K562 (cell line): Measurements from ENCODE around the gene ROBO2. TPM values are rescaled to one million over a fixed set of nuclear protein-coding genes. Genes with fewer than 3 reads are reported as not detected.
A peak's percentile ranks its signal among the peaks of the same experiment; 100 is the strongest.

Experiments used
- ARID1B ChIP-seq: fragments of 450-650 bp; IDR thresholded peaks from 2 replicates; pipeline ENCODE4 v1.6.1; 2016; ENCODE audit warnings: antibody characterized with exemption, mild to moderate bottlenecking, inconsistent platforms
- ATF1 ChIP-seq, 2 experiments: fragments of 450-650 bp in 1 of 2; IDR thresholded peaks; 2 replicates each; pipeline ENCODE4 v1.6.1; 2016; ENCODE audit warnings: missing compliant biosample characterization in 1 of 2, missing genetic modification characterization in 1 of 2
- ATF3 ChIP-seq, 2 experiments: fragments of 450-650 bp in 1 of 2; sonication (generic) in 1 of 2; formaldehyde crosslinking in 1 of 2; IDR thresholded peaks in 1 of 2; conservative IDR thresholded peaks in 1 of 2; 2 replicates each; pipeline versions ENCODE4 v1.6.1 to v1.8.1; 2016 to 2023; ENCODE audit warnings: mild to moderate bottlenecking in 2 of 2, moderate library complexity in 2 of 2, inconsistent platforms in 1 of 2, missing genetic modification reagents in 1 of 2
- E2F6 ChIP-seq, 2 experiments: IDR thresholded peaks; 2 replicates each; pipeline ENCODE4 v1.6.1; 2011; ENCODE audit warnings: borderline replicate concordance in 1 of 2, control low read depth in 1 of 2, low read depth in 1 of 2, low read length in 1 of 2, mild to moderate bottlenecking in 1 of 2, mixed read lengths in 1 of 2, moderate library complexity in 1 of 2; ENCODE audit not compliant: insufficient read depth in 1 of 2, insufficient read length in 1 of 2, poor library complexity in 1 of 2, severe bottlenecking in 1 of 2; ENCODE audit errors: extremely low read depth in 1 of 2
- FOXA3 ChIP-seq, 2 experiments: fragments of 450-650 bp in 1 of 2; sonication (generic) in 1 of 2; formaldehyde crosslinking; IDR thresholded peaks in 1 of 2; conservative IDR thresholded peaks in 1 of 2; 2 replicates each; pipeline versions ENCODE4 v1.4.0 to v1.8.0; 2020 to 2022; ENCODE audit warnings: mild to moderate bottlenecking in 2 of 2, missing genetic modification reagents in 1 of 2
- MEIS2 ChIP-seq: fragments of 450-650 bp; IDR thresholded peaks from 2 replicates; pipeline ENCODE4 v1.6.1; 2014; ENCODE audit warnings: mild to moderate bottlenecking; ENCODE audit not compliant: partially characterized antibody
- NELFE ChIP-seq: IDR thresholded peaks from 2 replicates; pipeline ENCODE4 v1.6.1; 2011; ENCODE audit warnings: mild to moderate bottlenecking; ENCODE audit not compliant: insufficient read depth, insufficient read length
- PYGO2 ChIP-seq: fragments of 450-650 bp; IDR thresholded peaks from 2 replicates; pipeline ENCODE4 v1.6.1; 2016; ENCODE audit warnings: mild to moderate bottlenecking, missing genetic modification characterization, moderate library complexity, missing compliant biosample characterization
- SAP30 ChIP-seq: fragments of 200-600 bp; sonication (generic); IDR thresholded peaks from 2 replicates; pipeline ENCODE4 v1.6.1; 2012; ENCODE audit warnings: borderline replicate concordance, low read depth, mild to moderate bottlenecking, moderate library complexity, low read length, control low read depth, inconsistent platforms; ENCODE audit not compliant: insufficient read depth, poor library complexity, severe bottlenecking
- SMAD1 ChIP-seq: fragments of 150-350 bp; IDR thresholded peaks from 2 replicates; pipeline ENCODE4 v1.6.1; 2014; ENCODE audit warnings: low read length, low read depth; ENCODE audit not compliant: partially characterized antibody
- TRIM28 ChIP-seq: fragments of 450-650 bp; IDR thresholded peaks from 2 replicates; pipeline ENCODE4 v1.6.1; 2017
- polyA plus RNA-seq, 8 experiments: library from polyadenylated mRNA; depleted of rRNA in 4 of 8; stranded (reverse) in 5 of 8; unstranded in 3 of 8; fragments of >200 nt; fragmentation: Nextera tagmentation in 2 of 8; fragmentation: Illumina TruSeq in 1 of 8; extraction: Ambion mirVana in 2 of 8; extraction: Trizol in 1 of 8; gene quantifications; 2 replicates each; pipeline versions ENCODE4 v1.2.1 to v1.2.3, GENCODE V29; 2011 to 2014; ENCODE audit warnings: inconsistent platforms in 1 of 8, missing spikeins in 1 of 8
- total RNA-seq, 7 experiments: library from RNA; depleted of rRNA in 6 of 7; stranded (reverse); fragments of >200 nt in 6 of 7; fragmentation: Illumina TruSeq in 2 of 7; extraction: Trizol in 2 of 7; gene quantifications; 2 replicates each; pipeline versions ENCODE4 v1.2.1 to v1.2.3, GENCODE V29; 2011 to 2021; ENCODE audit warnings: low replicate concordance in 1 of 7
- TF ChIP-seq, protein P1 (sequence below): fragments of 250-450 bp; sonication (Bioruptor Pico); IDR thresholded peaks from 2 replicates; pipeline ENCODE4 v1.6.1; 2021; ENCODE audit warnings: mild to moderate bottlenecking
- TF ChIP-seq, protein P2 (sequence below): sonication (generic); IDR thresholded peaks from 2 replicates; pipeline ENCODE4 v1.6.1; 2016

ROBO2 gene
- total and polyA plus RNA-seq, 9 of the 15 experiments (the other 6 are each of a cell fraction or from before 2014, with no cell fraction given): 0.84 to 3.0 (median 1.7) TPM

DNA sequence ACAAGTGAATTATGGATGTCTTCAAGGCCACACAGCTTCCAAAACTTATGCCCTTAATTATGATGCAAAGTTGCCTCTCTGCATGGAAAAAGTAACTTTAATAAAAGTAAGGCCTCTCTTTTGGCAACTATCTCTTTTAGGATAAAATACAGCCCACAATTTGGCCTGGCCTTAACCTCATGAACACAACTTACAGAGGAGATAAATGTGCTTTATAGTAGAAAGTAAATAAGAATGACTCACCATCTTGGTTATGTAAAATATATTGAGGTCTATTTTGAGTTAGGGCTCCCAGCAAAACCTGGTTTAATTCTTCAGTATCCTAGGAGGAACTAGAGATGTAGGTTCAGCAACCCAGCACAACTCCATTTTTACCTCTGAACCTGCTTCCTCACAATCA is 164.0 kb downstream of the ROBO2 start (continued):
- TF ChIP-seq ATF3 (IDR thresholded peaks at IDR 0.05): peak; percentile 48; the same call in 1 of the 2 replicates
- no peak for TF ChIP-seq ATF3 (CRISPR knock-in tag; conservative IDR thresholded peaks at IDR 0.05)
- no peak for TF ChIP-seq ATF1 (CRISPR knock-in tag; IDR thresholded peaks at IDR 0.05)
- no peak for TF ChIP-seq ATF1 (tag; IDR thresholded peaks at IDR 0.05)
- TF ChIP-seq MEIS2: peak; percentile 1
- TF ChIP-seq E2F6 (IDR thresholded peaks at IDR 0.05; ENCODE audit: borderline replicate concordance in 1 of 2, extremely low read depth in 1 of 2, insufficient read depth in 1 of 2, insufficient read length in 1 of 2, low read depth in 1 of 2, low read length in 1 of 2, poor library complexity in 1 of 2, severe bottlenecking in 1 of 2): no peak
- TF ChIP-seq PYGO2 (tag): no peak
- TF ChIP-seq, protein P1, sequence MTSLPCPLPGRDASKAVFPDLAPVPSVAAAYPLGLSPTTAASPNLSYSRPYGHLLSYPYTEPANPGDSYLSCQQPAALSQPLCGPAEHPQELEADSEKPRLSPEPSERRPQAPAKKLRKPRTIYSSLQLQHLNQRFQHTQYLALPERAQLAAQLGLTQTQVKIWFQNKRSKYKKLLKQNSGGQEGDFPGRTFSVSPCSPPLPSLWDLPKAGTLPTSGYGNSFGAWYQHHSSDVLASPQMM (CRISPR knock-in tag): no peak
- TF ChIP-seq ARID1B: peak; percentile 25; the same call in 1 of the 2 replicates
- no peak for TF ChIP-seq SMAD1
- TF ChIP-seq, protein P2, sequence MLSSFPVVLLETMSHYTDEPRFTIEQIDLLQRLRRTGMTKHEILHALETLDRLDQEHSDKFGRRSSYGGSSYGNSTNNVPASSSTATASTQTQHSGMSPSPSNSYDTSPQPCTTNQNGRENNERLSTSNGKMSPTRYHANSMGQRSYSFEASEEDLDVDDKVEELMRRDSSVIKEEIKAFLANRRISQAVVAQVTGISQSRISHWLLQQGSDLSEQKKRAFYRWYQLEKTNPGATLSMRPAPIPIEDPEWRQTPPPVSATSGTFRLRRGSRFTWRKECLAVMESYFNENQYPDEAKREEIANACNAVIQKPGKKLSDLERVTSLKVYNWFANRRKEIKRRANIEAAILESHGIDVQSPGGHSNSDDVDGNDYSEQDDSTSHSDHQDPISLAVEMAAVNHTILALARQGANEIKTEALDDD: peak; percentile 46; the same call in 1 of the 2 replicates
- no peak for TF ChIP-seq TRIM28
- TF ChIP-seq SAP30: no peak
- peak in 1 of 2 experiments; percentile 49; a peak in 1 of 4 replicates for TF ChIP-seq FOXA3 (CRISPR knock-in tag; conservative IDR thresholded peaks at IDR 0.05 in 1 of 2, IDR thresholded peaks at IDR 0.05 in 1 of 2)
- TF ChIP-seq NELFE: no peak
